Sigmoid colon (tissue), 7 donors: Measurements from ENCODE around the gene ACBD6. TPM values are rescaled to one million over a fixed set of nuclear protein-coding genes. Genes with fewer than 3 reads are reported as not detected.

ENCODE experiments used
- DNase-seq: peaks from one replicate; pipeline ENCODE4 v3.0.0-alpha.2; 2019
- H3K27ac ChIP-seq, 4 donors: fragments of 200-600 bp; sonication (generic); one replicate each; pipeline ENCODE4 v1.5.1; 2016 to 2019; ENCODE audit warnings: mild to moderate bottlenecking in 1 of 4
- H3K27me3 ChIP-seq, 3 donors: fragments of 200-600 bp; sonication (generic); one replicate each; pipeline ENCODE4 v1.5.1; 2019; ENCODE audit warnings: mild to moderate bottlenecking in 1 of 3
- H3K36me3 ChIP-seq, 4 donors: fragments of 200-600 bp; sonication (generic); one replicate each; pipeline ENCODE4 v1.5.1; 2016 to 2019
- H3K4me1 ChIP-seq, 4 donors: fragments of 200-600 bp; sonication (generic); one replicate each; pipeline ENCODE4 v1.5.1; 2017 to 2019
- H3K4me3 ChIP-seq, 4 donors: fragments of 200-600 bp; sonication (generic); one replicate each; pipeline ENCODE4 v1.5.1; 2017 to 2019; ENCODE audit warnings: mild to moderate bottlenecking in 2 of 4, moderate library complexity in 1 of 4
- H3K9me3 ChIP-seq, 4 donors: fragments of 200-600 bp in 3 of 4; sonication (generic) in 3 of 4; one replicate each; pipeline versions ENCODE4 v1.5.1 to v1.6.1; 2013 to 2019
- CTCF ChIP-seq, 4 experiments: fragments of 450-650 bp in 3 of 4; fragments of 200-600 bp in 1 of 4; IDR thresholded peaks; one replicate each; pipeline ENCODE4 v1.5.1; 2016 to 2019; ENCODE audit warnings: antibody characterized with exemption in 4 of 4, mild to moderate bottlenecking in 3 of 4, moderate library complexity in 2 of 4
- EP300 ChIP-seq, 4 donors: sonication (generic); formaldehyde crosslinking; IDR thresholded peaks; one replicate each; pipeline ENCODE4 v1.6.1; 2017; ENCODE audit warnings: antibody characterized with exemption in 4 of 4
- POLR2A ChIP-seq, 2 donors: fragments of 450-650 bp; IDR thresholded peaks; one replicate each; pipeline ENCODE4 v1.6.1; 2016; ENCODE audit warnings: antibody characterized with exemption in 2 of 2, mild to moderate bottlenecking in 2 of 2, moderate library complexity in 2 of 2
- POLR2AphosphoS5 ChIP-seq, 4 donors: sonication (generic); formaldehyde crosslinking; IDR thresholded peaks; one replicate each; pipeline ENCODE4 v1.6.1; 2017; ENCODE audit warnings: antibody characterized with exemption in 4 of 4
- WGBS, 2 donors: extraction: QIAGEN DNeasy Blood & Tissue Kit; methylation state at CpG; one replicate each; pipeline ENCODE4 v1.1.7; 2013; 5-methylcytosine and 5-hydroxymethylcytosine counted together
- intact Hi-C: fragments of 100-400 bp; cut with DNase I; formaldehyde crosslinking; loops from one replicate; pipeline ENCODE4 v1.15.1; 2023
- polyA plus RNA-seq, 3 donors: library from polyadenylated mRNA; stranded (reverse); fragments of 200-250 nt; gene quantifications; one replicate each; pipeline ENCODE4 v1.2.3, GENCODE V29; 2013
- total RNA-seq, 4 donors: library from RNA; depleted of rRNA; stranded (reverse); fragments of >200 nt; gene quantifications; one replicate each; pipeline ENCODE4 v1.1.0, GENCODE V29; 2016
- donor health status: healthy with polysubstance abuse.
- donor health status: Bipolar disorder and iron deficiency.
- donor health status: healthy.

Gene ACBD6
- total and polyA plus RNA-seq, 7 donors = 11.4 to 40.8 (median 35.5) TPM

- intact Hi-C loops = no loop called here
- 91 to 94% methylated on average over 5 of the region's 5 CpGs for WGBS, 2 donors
- DNase-seq = no peak
Measured at GRCh38 chr1:180535418-180535999, 33.1 kb upstream of the ACBD6 start.

GRCh38 chr1:180534214-180534613 is 31.8 kb upstream of the ACBD6 start:
- WGBS, 2 donors = 85 to 91% methylated on average over 7 of the region's 7 CpGs

More at GRCh38 chr1:180535418-180535999, 33.1 kb upstream of the ACBD6 start:
- Histone ChIP-seq H3K27ac (no peak overlapping the region), H3K27me3 (no peaks in the 10 kb centered on the region), H3K9me3 (no peaks in the 10 kb centered on the region), H3K4me3 (no peak overlapping the region), H3K4me1 (no peaks in the 10 kb centered on the region), H3K36me3 (no peaks in the 10 kb centered on the region)
- TF ChIP-seq POLR2A (IDR thresholded peaks at IDR 0.05) (no peak), POLR2AphosphoS5 (IDR thresholded peaks at IDR 0.05) (no peak), EP300 (IDR thresholded peaks at IDR 0.05) (no peak), CTCF (IDR thresholded peaks at IDR 0.05) (no peak)

GRCh38 chr1:180533266-180533987 is 31.1 kb upstream of the ACBD6 start:
- Histone ChIP-seq H3K4me1 (no peaks in the 10 kb centered on the region), H3K27ac (no peak overlapping the region), H3K27me3 (no peaks in the 10 kb centered on the region), H3K36me3 (no peaks in the 10 kb centered on the region), H3K4me3 (no peak overlapping the region), H3K9me3 (no peaks in the 10 kb centered on the region)
- no peak for TF ChIP-seq EP300 (IDR thresholded peaks at IDR 0.05)
- peak; percentile 55 to 81 (median 68) for TF ChIP-seq CTCF (IDR thresholded peaks at IDR 0.05)
- no peak for TF ChIP-seq POLR2AphosphoS5 (IDR thresholded peaks at IDR 0.05)
- no peak for TF ChIP-seq POLR2A (IDR thresholded peaks at IDR 0.05)
- DNase-seq = peak; percentile 78
- intact Hi-C loops = loop anchor here (5.0 kb wide), 1 partner anchor 329 kb away; no protein-coding TSS in a partner anchor
- WGBS, 2 donors = 36 to 50% methylated on average over 10 of the region's 10 CpGs

More at GRCh38 chr1:180534214-180534613, 31.8 kb upstream of the ACBD6 start:
- DNase-seq = no peak
- Histone ChIP-seq H3K36me3 (no peaks in the 10 kb centered on the region), H3K27ac (no peak overlapping the region), H3K9me3 (no peaks in the 10 kb centered on the region), H3K4me1 (no peaks in the 10 kb centered on the region), H3K4me3 (no peak overlapping the region), H3K27me3 (no peaks in the 10 kb centered on the region)
- TF ChIP-seq POLR2AphosphoS5 (IDR thresholded peaks at IDR 0.05) (no peak), POLR2A (IDR thresholded peaks at IDR 0.05) (no peak), CTCF (IDR thresholded peaks at IDR 0.05) (no peak), EP300 (IDR thresholded peaks at IDR 0.05) (no peak)
- intact Hi-C loops = loop anchor here (5.0 kb wide), 1 partner anchor 328 kb away; no protein-coding TSS in a partner anchor

- Histone ChIP-seq H3K4me1 (no peaks in the 10 kb centered on the region), H3K9me3 (no peaks in the 10 kb centered on the region), H3K36me3 (no peaks in the 10 kb centered on the region), H3K27me3 (no peaks in the 10 kb centered on the region), H3K4me3 (no peak overlapping the region), H3K27ac (no peak overlapping the region)
- no peak for DNase-seq
- no peak for TF ChIP-seq CTCF (IDR thresholded peaks at IDR 0.05)
- no peak for TF ChIP-seq POLR2AphosphoS5 (IDR thresholded peaks at IDR 0.05)
- no peak for TF ChIP-seq EP300 (IDR thresholded peaks at IDR 0.05)
- no peak for TF ChIP-seq POLR2A (IDR thresholded peaks at IDR 0.05)
- intact Hi-C loops = loop anchor here (5.0 kb wide), 1 partner anchor 329 kb away; no protein-coding TSS in a partner anchor
- 88 to 90% methylated on average over 5 of the region's 5 CpGs for WGBS, 2 donors
Measured at GRCh38 chr1:180532854-180533253, 30.5 kb upstream of the ACBD6 start.
